ENCODE data around the gene SEMA5B.

GRCh38 chr3:122915300-122916055 lies 112.1 kb downstream of the SEMA5B start:
- no peak for TF ChIP-seq SIN3A (IDR thresholded peaks at IDR 0.05; ENCODE audit: borderline replicate concordance, insufficient read depth, low read length)
- no peak for TF ChIP-seq REST (IDR thresholded peaks at IDR 0.05; ENCODE audit: insufficient read depth in 1 of 2, low read depth in 2 of 2, low read length in 2 of 2)
- no peak for TF ChIP-seq POLR2AphosphoS5 (IDR thresholded peaks at IDR 0.05; ENCODE audit: low read depth, low read length)
- TF ChIP-seq FOXP2 (optimal IDR thresholded peaks at IDR 0.05; ENCODE audit: borderline replicate concordance, extremely low read depth, extremely low read length, insufficient read depth), result no peak
- no peak for TF ChIP-seq TAF1 (IDR thresholded peaks at IDR 0.05; ENCODE audit: borderline replicate concordance, insufficient read depth, low read length)

All from PFSK-1 (cell line).